AG04449 (cell line): Measurements from ENCODE around the gene LELP1.
"Not testable (repeated sequence)": the region's sequence is repeated elsewhere in the genome, so short reads cannot be mapped to it uniquely, and the experiment has no call there.

Experiments used
- CTCF ChIA-PET: fragments of 350-600 bp; formaldehyde crosslinking; extraction: SDS; loops from one replicate; lab custom pipeline; 2021; ENCODE audit warnings: antibody characterized with exemption; lab: Yijun Ruan, JAX
- POLR2A ChIA-PET: fragments of 400-600, 350-600 bp; formaldehyde crosslinking; extraction: SDS; loops from one replicate; lab custom pipeline; 2020; ENCODE audit warnings: antibody characterized with exemption, inconsistent platforms; lab: Yijun Ruan, JAX
- DNase-seq: peaks from one replicate; pipeline ENCODE4 v3.0.0-alpha.2; 2010; ENCODE audit warnings: low read depth, low spot score
- H3K4me3 ChIP-seq: 2 replicates; pipeline ENCODE4 v1.5.1; 2011; ENCODE audit warnings: low read depth, mild to moderate bottlenecking, control low read depth, low read length
- TF ChIP-seq, protein P1 (sequence below): IDR thresholded peaks from one replicate; pipeline ENCODE4 v1.5.1; 2011; ENCODE audit warnings: mild to moderate bottlenecking, moderate library complexity, low read length, control low read depth, inconsistent platforms; ENCODE audit not compliant: insufficient read depth; ENCODE audit errors: missing control alignments

The LELP1 gene

DNA sequence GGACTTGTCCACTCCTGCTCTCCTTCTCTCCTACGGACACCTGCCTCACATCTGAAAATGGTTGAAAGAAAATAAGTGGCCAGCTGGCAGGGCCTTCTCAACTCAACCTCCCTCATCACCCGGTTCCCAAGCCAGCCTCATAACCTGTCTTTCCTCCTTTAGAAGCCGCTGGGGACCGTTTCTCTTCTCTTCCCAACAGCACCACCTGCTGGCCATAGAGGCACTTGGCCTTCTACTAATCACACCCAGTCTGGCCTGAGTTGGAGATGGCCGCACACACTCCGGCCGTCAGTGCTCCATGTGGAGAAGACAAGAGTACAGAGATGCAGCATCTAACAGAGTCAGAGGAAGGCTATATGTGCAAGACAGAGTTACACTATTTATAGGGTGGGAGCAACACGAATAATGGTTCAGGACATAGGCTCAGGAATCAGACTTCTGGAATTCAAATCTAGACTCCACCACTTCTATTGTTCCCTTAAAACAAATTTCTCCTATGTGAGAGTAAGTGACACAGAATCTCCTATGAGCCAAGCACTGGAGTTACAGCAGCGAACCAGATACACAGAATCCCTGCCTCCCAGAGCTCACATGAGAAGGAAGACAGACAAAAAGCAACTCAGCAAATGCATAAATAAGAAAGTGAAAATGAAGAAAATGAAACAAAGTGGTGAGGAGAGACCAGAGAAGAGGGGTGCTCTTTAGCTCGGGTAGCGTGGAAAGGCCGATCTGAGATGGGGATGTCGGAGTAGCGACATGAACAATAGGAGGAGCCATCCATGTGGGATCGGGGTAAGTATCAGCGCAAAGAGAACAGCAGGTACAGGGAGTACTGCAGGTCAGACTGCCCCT, 20.0 kb downstream of the LELP1 start:
- CTCF ChIA-PET, result interaction anchor here (0.8 to 4.7 kb wide), 3 partner anchors 10 to 353 kb away, joined by 3 to 37 read pairs (median 4); no protein-coding TSS in a partner anchor
- not testable (repeated sequence) for DNase-seq

DNA sequence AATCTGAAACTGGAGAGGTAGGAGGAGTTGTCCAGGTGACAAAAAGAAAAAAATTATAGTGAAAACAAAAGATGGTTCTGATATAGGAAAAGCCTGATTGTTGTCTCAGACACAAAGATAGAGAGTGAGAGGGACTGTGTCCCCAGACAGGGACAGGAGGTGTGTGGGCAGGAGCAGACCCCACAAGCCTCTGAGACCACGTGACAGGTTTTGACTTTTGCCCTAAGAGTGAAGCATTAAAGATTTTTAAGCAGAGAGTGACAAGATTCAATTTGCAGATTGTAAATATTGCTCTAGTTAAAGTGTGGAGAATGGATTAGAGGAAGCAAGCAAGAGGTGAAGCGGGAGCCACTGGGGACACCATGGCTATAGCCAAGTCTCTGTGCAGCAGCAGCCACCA, 24.6 kb downstream of the LELP1 start:
- DNase-seq, result no peak
- TF ChIP-seq, protein P1, sequence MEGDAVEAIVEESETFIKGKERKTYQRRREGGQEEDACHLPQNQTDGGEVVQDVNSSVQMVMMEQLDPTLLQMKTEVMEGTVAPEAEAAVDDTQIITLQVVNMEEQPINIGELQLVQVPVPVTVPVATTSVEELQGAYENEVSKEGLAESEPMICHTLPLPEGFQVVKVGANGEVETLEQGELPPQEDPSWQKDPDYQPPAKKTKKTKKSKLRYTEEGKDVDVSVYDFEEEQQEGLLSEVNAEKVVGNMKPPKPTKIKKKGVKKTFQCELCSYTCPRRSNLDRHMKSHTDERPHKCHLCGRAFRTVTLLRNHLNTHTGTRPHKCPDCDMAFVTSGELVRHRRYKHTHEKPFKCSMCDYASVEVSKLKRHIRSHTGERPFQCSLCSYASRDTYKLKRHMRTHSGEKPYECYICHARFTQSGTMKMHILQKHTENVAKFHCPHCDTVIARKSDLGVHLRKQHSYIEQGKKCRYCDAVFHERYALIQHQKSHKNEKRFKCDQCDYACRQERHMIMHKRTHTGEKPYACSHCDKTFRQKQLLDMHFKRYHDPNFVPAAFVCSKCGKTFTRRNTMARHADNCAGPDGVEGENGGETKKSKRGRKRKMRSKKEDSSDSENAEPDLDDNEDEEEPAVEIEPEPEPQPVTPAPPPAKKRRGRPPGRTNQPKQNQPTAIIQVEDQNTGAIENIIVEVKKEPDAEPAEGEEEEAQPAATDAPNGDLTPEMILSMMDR, result no peak
- no peak overlapping the region for H3K4me3 ChIP-seq
- ChIA-PET POLR2A (no interaction called here), CTCF (interaction anchor here (0.9 to 1.9 kb wide), 3 partner anchors 9 to 356 kb away, joined by 3 to 6 read pairs (median 5); no protein-coding TSS in a partner anchor)

More for the DNA sequence above, 20.0 kb downstream of the LELP1 start:
- H3K4me3 ChIP-seq, POLR2A ChIA-PET: not testable (repeated sequence)
- TF ChIP-seq, protein P1, result peak; percentile 57

DNA sequence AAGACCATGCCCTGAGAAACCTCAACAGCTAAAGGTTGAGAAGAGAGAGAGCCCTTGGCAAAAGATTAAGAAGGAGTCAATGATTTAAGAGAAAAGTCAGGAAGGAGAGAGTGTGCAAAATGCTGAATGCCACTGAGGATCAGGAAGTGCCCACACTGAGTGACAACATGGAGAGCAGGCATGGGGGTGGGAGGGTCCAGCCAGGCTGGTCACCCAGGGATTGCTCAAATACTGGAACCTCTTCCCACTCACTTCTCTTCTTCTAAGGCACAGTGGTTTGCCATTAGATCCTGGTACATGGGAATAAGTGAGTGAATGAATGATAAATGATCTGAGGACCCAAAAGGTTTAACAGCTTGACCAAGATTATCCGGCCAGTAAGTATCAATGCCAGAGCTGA, 25.3 kb downstream of the LELP1 start:
- TF ChIP-seq, protein P1, result no peak
- POLR2A ChIA-PET, result no interaction called here
- DNase-seq, result no peak
- CTCF ChIA-PET, result interaction anchor here (0.9 to 2.1 kb wide), 7 partner anchors 9 to 358 kb away, joined by 3 to 7 read pairs (median 3); no protein-coding TSS in a partner anchor
- H3K4me3 ChIP-seq, result no peak overlapping the region

DNA sequence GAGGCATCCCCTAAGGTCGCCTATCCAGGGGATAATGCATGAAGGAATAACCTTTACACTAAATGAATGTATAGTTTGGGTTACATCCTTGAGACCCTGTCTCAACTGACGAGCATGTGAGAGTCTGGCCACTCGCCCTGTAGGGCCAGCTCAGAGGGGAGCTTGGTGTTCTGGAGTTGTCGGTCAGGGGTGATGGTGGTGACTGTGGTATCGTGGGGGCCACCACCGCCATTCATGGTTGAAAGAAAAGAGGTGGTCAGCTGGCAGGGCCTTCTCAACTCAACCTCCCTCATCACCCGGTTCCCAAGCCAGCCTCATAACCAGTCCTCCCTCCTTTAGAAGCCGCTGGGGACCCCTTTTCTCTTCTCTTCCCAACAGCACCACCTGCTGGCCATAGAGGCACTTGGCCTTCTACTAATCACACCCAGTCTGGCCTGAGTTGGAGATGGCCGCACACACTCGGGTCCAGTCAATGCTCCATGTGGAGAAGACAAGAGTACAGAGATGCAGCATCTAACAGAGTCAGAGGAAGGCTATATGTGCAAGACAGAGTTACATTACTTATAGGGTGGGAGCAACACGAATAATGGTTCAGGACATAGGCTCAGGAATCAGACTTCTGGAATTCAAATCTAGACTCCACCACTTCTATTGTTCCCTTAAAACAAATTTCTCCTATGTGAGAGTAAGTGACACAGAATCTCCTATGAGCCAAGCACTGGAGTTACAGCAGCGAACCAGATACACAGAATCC, 26.0 kb downstream of the LELP1 start:
- DNase-seq, POLR2A ChIA-PET, H3K4me3 ChIP-seq: not testable (repeated sequence)
- TF ChIP-seq, protein P1, result peak; percentile 30
- CTCF ChIA-PET, result interaction anchor here (0.8 to 2.1 kb wide), 6 partner anchors 9 to 359 kb away, joined by 3 to 7 read pairs (median 3); no protein-coding TSS in a partner anchor

DNA sequence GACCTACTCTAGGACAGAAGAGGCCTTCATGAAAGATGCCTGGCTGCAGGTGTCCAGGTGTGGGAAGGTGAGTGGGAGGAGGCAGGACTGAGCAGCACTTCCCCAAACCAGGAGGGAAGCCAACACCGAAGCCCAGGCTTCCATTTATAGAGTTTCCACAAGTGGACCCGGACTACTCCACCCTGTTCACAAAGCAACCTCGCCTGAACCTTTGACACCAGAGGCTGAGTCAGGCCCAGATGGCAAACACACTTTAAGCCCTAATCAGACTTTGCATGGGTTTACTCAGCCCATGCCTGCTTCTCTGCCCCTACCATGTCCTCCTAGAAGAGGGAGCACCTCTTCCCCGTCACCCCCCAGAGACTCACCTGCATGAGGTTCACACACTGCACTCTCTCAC, 28.1 kb downstream of the LELP1 start:
- DNase-seq, result no peak
- TF ChIP-seq, protein P1, result no peak
- H3K4me3 ChIP-seq, result no peak overlapping the region
- ChIA-PET CTCF (interaction anchor here (1.2 kb wide), 1 partner anchor 17 kb away, joined by 3 read pairs; no protein-coding TSS in a partner anchor), POLR2A (no interaction called here)
